CD4-positive, alpha-beta T cell (primary cell): ENCODE measurements around the gene TMED4. TPM values are rescaled to one million over a fixed set of nuclear protein-coding genes. Genes with fewer than 3 reads are reported as not detected.

Source experiments
- ATAC-seq: fragments of 200-7000 bp; cut with Tn5 transposase; one replicate; pipeline ENCODE4 v1.10.0; 2022; ENCODE audit warnings: mild to moderate bottlenecking; ENCODE audit not compliant: poor library complexity
- CTCF ChIA-PET: fragments of 350-600 bp; sonication (Branson Sonifier 250); formaldehyde crosslinking; loops from one replicate; lab custom pipeline; 2021; ENCODE audit warnings: antibody characterized with exemption, inconsistent platforms; lab: Charles Lee
- POLR2A ChIA-PET: fragments of 350-600 bp; sonication (Branson Sonifier 250); formaldehyde crosslinking; loops from one replicate; lab custom pipeline; 2021; ENCODE audit warnings: antibody characterized with exemption, inconsistent platforms; lab: Charles Lee
- DNase-seq, 14 experiments: peaks; one replicate each; pipeline ENCODE4 v3.0.0-alpha.2; 2013 to 2020; ENCODE audit warnings: mixed read lengths in 2 of 14
- H3K27ac ChIP-seq, 2 donors: one replicate each; pipeline versions ENCODE4 v1.5.1 to v1.7.0; 2013; ENCODE audit warnings: low read length in 2 of 2, low read depth in 1 of 2, mild to moderate bottlenecking in 1 of 2
- H3K27me3 ChIP-seq, 2 experiments: 1 replicate in 1 of 2; 2 replicates in 1 of 2; pipeline versions ENCODE4 v1.6.1 to v1.7.0; 2013; ENCODE audit warnings: low read length in 2 of 2, control low read depth in 1 of 2, mild to moderate bottlenecking in 1 of 2, moderate library complexity in 1 of 2; ENCODE audit not compliant: insufficient read depth in 2 of 2, control insufficient read depth in 1 of 2
- H3K36me3 ChIP-seq: one replicate; pipeline ENCODE4 v1.6.1; 2013; ENCODE audit warnings: low read length, control low read depth; ENCODE audit not compliant: insufficient read depth
- H3K4me1 ChIP-seq: one replicate; pipeline ENCODE4 v1.6.1; 2013; ENCODE audit warnings: low read length, control low read depth; ENCODE audit not compliant: insufficient read depth
- H3K4me3 ChIP-seq: one replicate; pipeline ENCODE4 v1.5.1; 2013; ENCODE audit warnings: mild to moderate bottlenecking, low read length, moderate library complexity
- H3K9me3 ChIP-seq, 2 experiments: 1 replicate in 1 of 2; 2 replicates in 1 of 2; pipeline versions ENCODE4 v1.6.1 to v1.7.0; 2013; ENCODE audit warnings: low read length in 2 of 2, mild to moderate bottlenecking in 2 of 2, control low read depth in 1 of 2, moderate library complexity in 1 of 2; ENCODE audit not compliant: control insufficient read depth in 1 of 2, insufficient read depth in 1 of 2
- H3K27ac Mint-ChIP-seq: one replicate; pipeline ENCODE4 v1.8.0; 2020; ENCODE audit warnings: mixed read lengths
- H3K27me3 Mint-ChIP-seq: one replicate; pipeline ENCODE4 v1.8.0; 2021; ENCODE audit warnings: mixed read lengths
- H3K36me3 Mint-ChIP-seq: one replicate; pipeline ENCODE4 v1.8.0; 2021; ENCODE audit warnings: low read depth, mixed read lengths
- H3K4me1 Mint-ChIP-seq: one replicate; pipeline ENCODE4 v1.8.0; 2021; ENCODE audit warnings: low read depth, mixed read lengths
- H3K4me3 Mint-ChIP-seq: one replicate; pipeline ENCODE4 v1.8.0; 2020; ENCODE audit warnings: mild to moderate bottlenecking, mixed read lengths
- H3K9me3 Mint-ChIP-seq: one replicate; pipeline ENCODE4 v1.8.0; 2020; ENCODE audit warnings: mixed read lengths
- intact Hi-C, 2 experiments: fragments of 100-400 bp; cut with DNase I in 1 of 2; cut with micrococcal nuclease in 1 of 2; formaldehyde crosslinking; loops; one replicate each; pipeline versions ENCODE4 v1.15.1 to v1.9.0; 2023 to 2025; cut with DNase I, micrococcal nuclease
- total RNA-seq, 174 experiments: library from RNA in 2 of 174; stranded (reverse) in 2 of 174; gene quantifications; one replicate each; pipeline ENCODE4 v1.2.3 and lab custom pipeline; 2021 to 2026
- TF ChIP-seq, protein P1 (sequence below): fragments of 200-600 bp; IDR thresholded peaks from one replicate; pipeline ENCODE4 v1.8.0; 2022; ENCODE audit warnings: antibody characterized with exemption, mild to moderate bottlenecking

TMED4 gene
- total RNA-seq, 2 experiments from 2014 or later, result 134 to 138 TPM

DNA sequence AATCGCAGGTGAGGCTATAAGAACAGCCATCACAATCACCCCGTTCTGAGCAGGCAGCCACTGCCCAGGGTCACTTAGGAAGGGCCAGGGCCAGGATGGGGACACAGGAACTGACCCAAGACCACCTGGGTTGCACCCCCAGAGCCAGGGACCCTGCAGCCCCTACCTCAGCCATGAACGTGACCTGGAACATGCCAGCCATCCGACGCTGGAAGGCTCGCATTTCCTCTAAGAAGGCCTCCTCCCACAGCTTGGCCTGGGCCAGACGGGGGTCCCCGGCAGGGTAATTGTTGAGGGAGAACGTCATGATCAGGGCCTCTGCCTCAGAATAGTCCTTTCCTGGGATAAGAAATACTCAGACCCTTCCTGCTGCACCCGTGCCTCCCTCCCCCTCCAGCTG is 45.9 kb downstream of the TMED4 start:
- no peak for ATAC-seq
- Histone ChIP-seq H3K9me3 (no peaks in the 10 kb centered on the region), H3K27me3 (no peaks in the 10 kb centered on the region), H3K36me3 (no peaks in the 10 kb centered on the region), H3K4me3 (no peak overlapping the region), H3K27ac (no peak overlapping the region), H3K4me1 (no peaks in the 10 kb centered on the region)
- no peak for DNase-seq
- POLR2A ChIA-PET, result interaction anchor here (1.3 kb wide), 1 partner anchor 45 kb away, joined by 3 read pairs; the partner anchor contains the start of gene NUDCD3
- CTCF ChIA-PET, result no interaction called here
- H3K27ac Mint-ChIP-seq, result no peak overlapping the region
- H3K27me3 Mint-ChIP-seq, result no peaks in the 10 kb centered on the region
- no peaks in the 10 kb centered on the region for H3K4me1 Mint-ChIP-seq
- H3K9me3 Mint-ChIP-seq, result no peaks in the 10 kb centered on the region
- intact Hi-C loops, result no loop called here
- H3K4me3 Mint-ChIP-seq, result no peak overlapping the region
- TF ChIP-seq, protein P1, sequence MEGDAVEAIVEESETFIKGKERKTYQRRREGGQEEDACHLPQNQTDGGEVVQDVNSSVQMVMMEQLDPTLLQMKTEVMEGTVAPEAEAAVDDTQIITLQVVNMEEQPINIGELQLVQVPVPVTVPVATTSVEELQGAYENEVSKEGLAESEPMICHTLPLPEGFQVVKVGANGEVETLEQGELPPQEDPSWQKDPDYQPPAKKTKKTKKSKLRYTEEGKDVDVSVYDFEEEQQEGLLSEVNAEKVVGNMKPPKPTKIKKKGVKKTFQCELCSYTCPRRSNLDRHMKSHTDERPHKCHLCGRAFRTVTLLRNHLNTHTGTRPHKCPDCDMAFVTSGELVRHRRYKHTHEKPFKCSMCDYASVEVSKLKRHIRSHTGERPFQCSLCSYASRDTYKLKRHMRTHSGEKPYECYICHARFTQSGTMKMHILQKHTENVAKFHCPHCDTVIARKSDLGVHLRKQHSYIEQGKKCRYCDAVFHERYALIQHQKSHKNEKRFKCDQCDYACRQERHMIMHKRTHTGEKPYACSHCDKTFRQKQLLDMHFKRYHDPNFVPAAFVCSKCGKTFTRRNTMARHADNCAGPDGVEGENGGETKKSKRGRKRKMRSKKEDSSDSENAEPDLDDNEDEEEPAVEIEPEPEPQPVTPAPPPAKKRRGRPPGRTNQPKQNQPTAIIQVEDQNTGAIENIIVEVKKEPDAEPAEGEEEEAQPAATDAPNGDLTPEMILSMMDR, result no peak
- H3K36me3 Mint-ChIP-seq, result no peaks in the 10 kb centered on the region

DNA sequence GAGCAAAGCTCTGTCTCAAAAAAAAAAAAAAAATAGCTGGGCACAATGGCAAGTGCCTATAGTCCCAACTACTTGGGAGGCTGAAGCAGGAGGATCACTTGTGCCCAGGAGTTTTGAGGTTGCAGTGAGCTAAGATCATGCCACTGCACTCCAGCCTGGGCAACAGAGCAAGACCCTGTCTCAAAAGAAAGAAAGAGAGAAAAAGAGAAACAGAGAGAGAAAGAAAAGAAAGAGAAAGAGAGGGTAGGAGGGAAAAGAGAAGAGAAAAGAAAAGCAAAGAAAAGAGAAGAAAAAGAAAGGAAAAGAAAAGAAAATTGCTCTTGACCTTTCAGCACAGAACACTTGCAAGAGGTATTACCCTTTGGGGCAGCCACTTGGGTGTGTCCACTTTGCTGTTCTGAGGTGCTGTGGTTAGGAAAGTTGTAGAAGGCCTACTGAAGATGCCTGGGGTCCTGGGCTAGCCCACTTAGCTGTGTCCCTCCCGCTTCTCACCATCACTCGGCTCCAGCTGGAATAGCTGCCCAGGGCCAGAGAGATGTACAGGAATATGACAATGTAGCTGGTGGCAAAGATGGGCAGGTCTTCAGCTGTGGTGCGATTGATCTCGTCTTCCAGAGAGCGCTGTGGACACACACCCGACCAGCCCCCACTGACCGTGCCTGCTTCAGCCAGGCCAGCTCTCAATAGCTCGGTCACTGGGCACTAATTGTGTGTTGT is 46.5 kb downstream of the TMED4 start:
- ChIA-PET POLR2A (interaction anchor here (1.3 kb wide), 1 partner anchor 45 kb away, joined by 3 read pairs; the partner anchor contains the start of gene NUDCD3), CTCF (interaction anchor here (0.5 to 0.7 kb wide), 2 partner anchors 156 to 171 kb away, joined by 3 read pairs; no protein-coding TSS in a partner anchor)
- H3K4me3 ChIP-seq, result no peak overlapping the region
- no peaks in the 10 kb centered on the region for H3K27me3 Mint-ChIP-seq
- no peaks in the 10 kb centered on the region for H3K9me3 ChIP-seq
- no peaks in the 10 kb centered on the region for H3K27me3 ChIP-seq
- no peak for DNase-seq
- no peaks in the 10 kb centered on the region for H3K9me3 Mint-ChIP-seq
- no peak overlapping the region for H3K27ac ChIP-seq
- H3K27ac Mint-ChIP-seq, result no peak overlapping the region
- no peak overlapping the region for H3K4me3 Mint-ChIP-seq
- no peaks in the 10 kb centered on the region for H3K4me1 ChIP-seq
- H3K36me3 ChIP-seq, result no peaks in the 10 kb centered on the region
- no peaks in the 10 kb centered on the region for H3K4me1 Mint-ChIP-seq
- intact Hi-C loops, result no loop called here
- ATAC-seq, result no peak
- H3K36me3 Mint-ChIP-seq, result no peaks in the 10 kb centered on the region
- TF ChIP-seq, protein P1, result no peak

DNA sequence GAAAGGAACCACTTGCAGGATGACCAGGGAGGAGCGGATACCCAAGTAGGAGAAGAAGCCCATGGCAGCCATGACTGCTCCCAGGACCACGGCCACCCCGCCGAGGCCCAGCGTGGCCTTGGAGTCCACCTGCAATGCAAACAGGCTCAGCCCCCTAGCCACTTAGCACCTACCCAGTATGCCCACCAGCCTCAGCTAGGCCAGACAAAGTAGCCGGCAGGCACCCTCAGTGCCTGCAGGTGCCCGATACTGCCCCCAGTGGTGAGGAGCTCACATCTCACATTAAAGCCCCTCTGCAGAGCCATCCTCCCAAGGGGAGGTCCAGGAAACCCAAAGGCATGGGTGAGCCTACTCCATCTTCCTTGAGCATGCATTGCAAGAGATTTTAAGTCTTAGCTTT is 47.5 kb downstream of the TMED4 start:
- H3K4me1 Mint-ChIP-seq, result no peaks in the 10 kb centered on the region
- DNase-seq (peak in 11 of 14 experiments; percentile 2 to 66 (median 24)), ATAC-seq (peak; percentile 74)
- H3K36me3 ChIP-seq, result no peaks in the 10 kb centered on the region
- TF ChIP-seq, protein P1, result peak; percentile 52
- no peaks in the 10 kb centered on the region for H3K9me3 ChIP-seq
- no peak overlapping the region for H3K27ac ChIP-seq
- POLR2A ChIA-PET, result no interaction called here
- H3K27ac Mint-ChIP-seq, result no peak overlapping the region
- no peaks in the 10 kb centered on the region for H3K9me3 Mint-ChIP-seq
- H3K27me3 Mint-ChIP-seq, result no peaks in the 10 kb centered on the region
- no peak overlapping the region for H3K4me3 Mint-ChIP-seq
- CTCF ChIA-PET, result interaction anchor here (0.5 to 1.1 kb wide), 2 partner anchors 31 to 172 kb away, joined by 3 to 4 read pairs; no protein-coding TSS in a partner anchor
- intact Hi-C loops, result no loop called here
- no peak overlapping the region for H3K4me3 ChIP-seq
- no peaks in the 10 kb centered on the region for H3K36me3 Mint-ChIP-seq
- no peaks in the 10 kb centered on the region for H3K4me1 ChIP-seq
- no peaks in the 10 kb centered on the region for H3K27me3 ChIP-seq
